AG10803 (cell line): ENCODE measurements around the gene SIL1.
A peak's percentile ranks its signal among the peaks of the same experiment; 100 is the strongest.

ENCODE experiments used
- DNase-seq: peaks from one replicate; pipeline ENCODE4 v3.0.0; 2010; ENCODE audit warnings: low read depth
- H3K4me3 ChIP-seq: 2 replicates; pipeline ENCODE4 v1.5.1; 2011; ENCODE audit warnings: mild to moderate bottlenecking, low read length, control low read depth
- CTCF ChIP-seq: conservative IDR thresholded peaks from 2 replicates; pipeline ENCODE4 v1.5.1; 2011; ENCODE audit warnings: mild to moderate bottlenecking, low read length, control low read depth, inconsistent platforms

The SIL1 gene

DNA sequence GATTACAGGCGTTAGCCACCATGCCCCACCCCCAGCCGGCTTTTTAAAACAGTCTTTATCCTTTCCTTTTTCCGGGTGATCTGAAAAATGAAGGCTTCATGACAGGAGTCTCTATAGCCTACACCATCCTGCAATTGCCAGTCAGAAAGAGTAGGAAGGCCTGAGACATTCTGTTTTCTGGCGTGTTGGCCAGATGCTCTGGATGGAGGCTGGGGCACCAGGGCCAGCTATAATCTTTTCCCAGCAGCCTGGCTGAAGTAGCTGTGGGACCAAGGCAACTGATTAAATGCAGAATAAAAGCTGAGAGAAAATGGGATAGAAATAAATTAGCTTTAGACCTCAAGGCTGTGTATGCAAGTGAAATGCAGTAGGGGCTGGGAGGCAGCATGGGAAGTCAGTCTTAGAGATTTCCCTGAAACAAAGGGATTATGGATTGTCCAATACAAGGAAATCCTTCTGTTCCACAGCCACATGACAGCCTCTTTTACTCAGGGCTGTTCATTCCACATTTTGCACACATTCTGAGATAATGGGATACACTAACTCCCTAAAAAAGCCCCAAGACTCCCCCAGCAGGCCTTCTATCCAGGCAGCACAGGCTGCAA, 207.1 kb downstream of the SIL1 start:
- no peak overlapping the region for H3K4me3 ChIP-seq
- no peak for DNase-seq
- no peak for TF ChIP-seq CTCF

DNA sequence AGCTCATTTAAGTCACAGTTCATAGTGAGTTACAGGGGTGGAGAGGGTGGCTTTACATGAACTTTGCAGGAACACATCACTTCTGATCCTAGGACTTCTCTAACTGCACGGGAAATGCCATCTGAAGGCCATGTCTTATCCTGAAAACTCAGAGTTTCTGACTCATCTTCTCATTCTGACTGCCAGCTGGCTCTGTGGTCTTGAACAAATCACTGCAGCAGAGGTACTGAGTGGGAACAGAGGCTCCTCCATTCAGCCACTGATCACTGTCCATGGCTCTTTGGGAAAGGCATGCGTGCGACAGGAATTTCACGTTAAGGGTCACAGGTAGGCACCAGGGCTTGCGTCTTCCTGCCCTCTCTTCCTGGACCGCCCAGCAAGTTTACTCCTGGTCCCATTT, 208.4 kb downstream of the SIL1 start:
- DNase-seq: peak; percentile 68
- no peak overlapping the region for H3K4me3 ChIP-seq

DNA sequence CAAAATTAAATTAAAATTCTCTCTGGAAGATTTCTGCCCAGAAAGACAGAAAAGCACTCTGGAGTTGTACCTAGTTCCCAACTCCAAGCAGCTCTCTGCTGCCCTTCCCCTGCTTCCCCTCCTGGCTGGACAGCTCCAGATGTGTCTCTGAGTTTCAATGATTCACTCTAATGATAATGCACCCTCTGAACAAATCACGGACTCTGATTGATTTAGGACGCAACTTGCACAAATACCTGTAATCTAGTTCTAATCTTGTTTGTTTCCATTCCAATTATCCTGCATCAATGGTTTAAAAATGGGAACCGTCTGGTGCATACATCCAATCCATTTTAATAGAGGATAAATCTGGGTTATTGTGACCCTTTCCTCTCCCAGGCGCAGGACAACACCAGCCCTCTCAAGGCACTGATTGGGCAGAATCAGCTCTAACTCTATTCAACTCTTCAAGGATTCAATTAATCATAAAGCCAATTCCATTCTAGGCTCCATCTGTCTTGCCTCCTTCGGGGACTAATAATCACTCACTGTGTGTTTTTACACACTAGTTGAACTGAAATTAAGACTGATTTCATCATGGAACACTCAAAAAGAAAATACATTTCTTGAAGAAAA, 211.9 kb downstream of the SIL1 start:
- H3K4me3 ChIP-seq: no peak overlapping the region
- no peak for DNase-seq
- TF ChIP-seq CTCF: no peak

More for the DNA sequence above, 208.4 kb downstream of the SIL1 start:
- TF ChIP-seq CTCF: no peak

DNA sequence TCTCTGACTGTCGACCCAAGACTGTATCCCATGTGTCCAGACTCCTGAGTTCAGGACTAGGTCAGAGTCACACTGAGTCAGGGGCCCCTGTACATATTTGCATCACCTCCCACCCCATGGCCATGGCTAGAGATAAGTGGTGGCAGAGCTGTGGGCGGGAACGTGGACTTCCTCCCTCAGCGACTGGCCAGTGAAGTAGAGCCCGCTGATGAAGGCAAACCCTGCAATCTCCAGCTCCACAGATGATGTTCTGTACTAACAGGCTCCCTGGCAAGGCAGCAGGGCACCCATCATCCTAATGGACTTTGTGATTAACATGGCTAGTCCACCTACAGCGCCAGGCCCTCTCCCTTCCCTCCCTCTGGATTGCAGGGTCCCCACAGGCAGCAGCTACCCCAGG, 212.5 kb downstream of the SIL1 start:
- no peak for DNase-seq
- no peak overlapping the region for H3K4me3 ChIP-seq
- TF ChIP-seq CTCF: no peak

DNA sequence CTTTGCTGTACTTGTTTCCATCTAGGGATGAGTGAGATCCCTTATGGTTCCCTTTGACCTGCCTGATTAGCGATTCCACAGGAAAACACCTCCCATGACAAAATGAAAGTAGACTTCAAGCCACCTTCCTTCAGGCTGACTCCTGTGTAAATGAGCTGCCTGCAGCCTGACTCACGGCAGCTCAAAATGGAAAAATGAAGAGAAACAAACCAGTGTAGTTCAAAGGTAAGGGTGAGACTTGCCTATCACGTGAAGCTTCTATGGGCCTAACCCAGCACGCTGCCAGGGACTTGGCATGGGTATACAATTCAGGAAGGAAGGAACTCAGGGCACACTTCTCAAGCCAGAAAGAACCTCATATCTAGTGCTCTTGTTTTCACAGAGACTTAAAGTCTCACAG, 212.9 kb downstream of the SIL1 start:
- DNase-seq: no peak
- TF ChIP-seq CTCF: no peak
- H3K4me3 ChIP-seq: no peak overlapping the region

DNA sequence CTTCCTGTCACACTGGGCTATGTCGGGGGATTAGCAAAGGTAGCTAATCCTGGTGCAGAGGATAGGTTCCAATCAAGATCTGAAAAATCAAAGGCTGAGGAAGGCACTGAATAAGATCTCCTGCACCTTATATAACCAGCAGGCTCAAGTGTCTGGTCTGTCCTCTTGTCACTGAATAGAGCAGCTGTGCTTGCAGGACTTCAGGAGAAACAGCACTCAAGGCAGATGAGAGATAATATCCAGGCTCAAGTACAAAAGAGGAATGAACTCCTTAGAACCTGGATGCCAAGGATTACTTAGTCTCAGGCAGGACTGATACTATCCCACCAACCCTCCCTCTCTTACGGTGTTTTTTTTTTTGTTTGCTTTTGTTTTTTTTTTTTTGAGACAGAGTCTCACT, 214.2 kb downstream of the SIL1 start:
- no peak for DNase-seq
- H3K4me3 ChIP-seq: no peak overlapping the region
- no peak for TF ChIP-seq CTCF

DNA sequence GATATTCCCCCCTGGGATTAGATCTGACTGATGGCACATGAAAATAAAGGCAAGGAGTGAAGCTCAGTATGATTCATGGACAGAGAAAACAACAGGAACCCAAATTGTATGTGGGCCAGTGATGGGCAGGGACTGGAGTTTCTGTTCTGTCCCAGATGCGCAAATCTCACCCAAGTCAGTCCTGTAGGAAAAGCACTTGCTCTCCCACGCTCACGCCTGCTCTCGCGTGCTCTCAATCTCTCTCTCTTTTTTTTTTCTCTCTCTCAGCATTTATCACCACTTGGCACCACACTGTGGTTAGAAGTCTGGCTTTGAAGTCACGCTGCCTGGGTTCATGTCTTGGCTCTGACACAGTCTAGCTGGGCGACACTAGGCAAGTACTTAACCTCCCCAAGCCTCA, 216.6 kb downstream of the SIL1 start:
- TF ChIP-seq CTCF: no peak
- no peak overlapping the region for H3K4me3 ChIP-seq
- peak; percentile 50 for DNase-seq
